Neural cell (in vitro differentiated cells): Measurements from ENCODE around the gene SMOC1. TPM values are rescaled to one million over a fixed set of nuclear protein-coding genes. Genes with fewer than 3 reads are reported as not detected.

ENCODE experiments used
- H2AFZ ChIP-seq: fragments of 200-600, 300-800 bp; sonication (generic), shearing (Covaris generic); 2 replicates; pipeline ENCODE4 v1.6.0; 2014; ENCODE audit warnings: low read depth, mild to moderate bottlenecking, antibody characterized with exemption, low read length, moderate library complexity
- H3F3A ChIP-seq: fragments of 200-600 bp; shearing (Covaris generic); 2 replicates; pipeline ENCODE4 v1.6.1; 2016; ENCODE audit warnings: mild to moderate bottlenecking, moderate library complexity, mixed read lengths, antibody characterized with exemption, low read length; ENCODE audit not compliant: insufficient read depth, poor library complexity, severe bottlenecking
- H3K27ac ChIP-seq: fragments of 200-600, 300-800 bp; sonication (generic), shearing (Covaris generic); 2 replicates; pipeline ENCODE4 v1.5.1; 2014; ENCODE audit warnings: mild to moderate bottlenecking, low read length, moderate library complexity
- H3K27me3 ChIP-seq: fragments of 300-800, 200-600 bp; sonication (generic), shearing (Covaris generic); 2 replicates; pipeline ENCODE4 v1.6.0; 2014; ENCODE audit warnings: mild to moderate bottlenecking, low read depth, low read length, moderate library complexity; ENCODE audit not compliant: insufficient read depth
- H3K36me3 ChIP-seq: fragments of 300-800, 200-600 bp; sonication (generic), shearing (Covaris generic); 2 replicates; pipeline ENCODE4 v1.5.1; 2014; ENCODE audit warnings: mild to moderate bottlenecking, antibody characterized with exemption, low read length, moderate library complexity; ENCODE audit not compliant: insufficient read depth
- H3K4me2 ChIP-seq: fragments of 300-800, 200-600 bp; sonication (generic), shearing (Covaris generic); 2 replicates; pipeline ENCODE4 v1.6.0; 2014; ENCODE audit warnings: mild to moderate bottlenecking, low read length
- H3K4me3 ChIP-seq: fragments of 300-800, 200-600 bp; sonication (generic), shearing (Covaris generic); 2 replicates; pipeline ENCODE4 v1.5.1; 2014; ENCODE audit warnings: mild to moderate bottlenecking, low read length, moderate library complexity
- H3K79me2 ChIP-seq: fragments of 200-600 bp; shearing (Covaris generic); replicated peaks from 2 replicates; pipeline ENCODE4 v1.6.0; 2014; ENCODE audit warnings: mild to moderate bottlenecking, low read length, moderate library complexity; ENCODE audit not compliant: insufficient read depth
- H3K9ac ChIP-seq: fragments of 300-800, 200-600 bp; sonication (generic), shearing (Covaris generic); 2 replicates; pipeline ENCODE4 v1.6.1; 2016; ENCODE audit warnings: mild to moderate bottlenecking, low read length, mixed read lengths
- H3K9me2 ChIP-seq: fragments of 200-600 bp; shearing (Covaris generic); 2 replicates; pipeline ENCODE4 v1.6.1; 2016; ENCODE audit warnings: mild to moderate bottlenecking, low read length, mixed read lengths; ENCODE audit not compliant: insufficient read depth
- H3K9me3 ChIP-seq: fragments of 200-600, 300-800 bp; sonication (generic), shearing (Covaris generic); 2 replicates; pipeline ENCODE4 v1.6.1; 2016; ENCODE audit warnings: mild to moderate bottlenecking, mixed run types, low read length, moderate library complexity, mixed read lengths
- H4K20me1 ChIP-seq: fragments of 200-600 bp; shearing (Covaris generic); 2 replicates; pipeline ENCODE4 v1.6.1; 2016; ENCODE audit warnings: mild to moderate bottlenecking, mixed run types; ENCODE audit not compliant: insufficient read depth
- EP300 ChIP-seq: fragments of 450-650 bp; conservative IDR thresholded peaks from 2 replicates; pipeline ENCODE4 v1.6.1; 2014; ENCODE audit warnings: antibody characterized with exemption, mild to moderate bottlenecking, moderate library complexity; ENCODE audit not compliant: poor library complexity, severe bottlenecking
- EZH2 ChIP-seq: fragments of 200-600, 300-800 bp; shearing (Covaris generic), sonication (generic); IDR thresholded peaks from 2 replicates; pipeline ENCODE4 v1.6.1; 2014; ENCODE audit warnings: antibody characterized with exemption, low read length, borderline replicate concordance, mild to moderate bottlenecking; ENCODE audit not compliant: insufficient read depth, poor library complexity, severe bottlenecking
- MXI1 ChIP-seq: fragments of 450-650 bp; conservative IDR thresholded peaks from 2 replicates; pipeline ENCODE4 v1.6.1; 2014; ENCODE audit warnings: antibody characterized with exemption, mild to moderate bottlenecking; ENCODE audit not compliant: poor library complexity, severe bottlenecking
- POLR2AphosphoS5 ChIP-seq: IDR thresholded peaks from 2 replicates; pipeline ENCODE4 v1.6.1; 2012
- RAD21 ChIP-seq: fragments of 450-650 bp; conservative IDR thresholded peaks from 2 replicates; pipeline ENCODE4 v1.6.1; 2014; ENCODE audit warnings: antibody characterized with exemption, mild to moderate bottlenecking, moderate library complexity
- SMC3 ChIP-seq: fragments of 450-650 bp; conservative IDR thresholded peaks from 2 replicates; pipeline ENCODE4 v1.6.1; 2014; ENCODE audit warnings: antibody characterized with exemption, mild to moderate bottlenecking, moderate library complexity; ENCODE audit not compliant: poor library complexity
- TAF1 ChIP-seq: IDR thresholded peaks from 2 replicates; pipeline ENCODE4 v1.6.1; 2012; ENCODE audit warnings: low read depth
- polyA plus RNA-seq: library from polyadenylated mRNA; depleted of rRNA; stranded (reverse); fragments of >200 nt; gene quantifications from 2 replicates; pipeline ENCODE4 v1.2.3, GENCODE V29; 2014
- TF ChIP-seq, protein P1 (sequence below): fragments of 450-650 bp; IDR thresholded peaks from 2 replicates; pipeline ENCODE4 v1.5.1; 2014; ENCODE audit warnings: antibody characterized with exemption, mild to moderate bottlenecking, moderate library complexity; ENCODE audit not compliant: poor library complexity, severe bottlenecking

The SMOC1 gene
- polyA plus RNA-seq, 1 donor from 2014 or later, result 8.7 TPM

DNA sequence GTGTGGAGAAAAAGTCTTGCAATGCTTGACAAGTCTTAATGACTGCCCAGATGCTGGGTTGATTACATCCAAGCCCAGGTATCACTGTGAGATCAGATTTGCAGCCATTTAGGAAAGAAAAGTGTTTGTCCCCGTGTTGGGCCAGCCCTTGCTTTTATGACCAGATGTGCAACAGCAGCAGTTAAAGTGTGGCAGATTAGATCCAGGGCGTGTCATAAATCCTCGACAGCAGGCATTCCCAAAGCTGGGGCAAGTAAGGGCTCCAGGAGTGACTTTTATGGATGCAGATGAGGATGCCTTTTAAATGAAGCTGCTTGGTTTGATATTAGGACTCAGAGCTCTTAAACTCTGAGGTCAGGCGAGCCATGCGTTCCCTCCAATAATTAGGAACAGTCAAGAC is 1.7 kb downstream of the SMOC1 start:
- Histone ChIP-seq H2AFZ (no peak overlapping the region), H3K27me3 (no peaks in the 10 kb centered on the region), H3K36me3 (no peaks in the 10 kb centered on the region), H3K9me3 (no peaks in the 10 kb centered on the region), H3K9ac (no peak overlapping the region), H3K4me2 (no peak overlapping the region), H3K27ac (no peak overlapping the region), H3K9me2 (no peaks in the 10 kb centered on the region), H3K79me2 (peaks cover 57% of the 10 kb centered on the region), H4K20me1 (no peaks in the 10 kb centered on the region), H3K4me3 (peak overlapping the region; percentile 76), H3F3A (peaks cover 6% of the 10 kb centered on the region)
- no peak for TF ChIP-seq EZH2

DNA sequence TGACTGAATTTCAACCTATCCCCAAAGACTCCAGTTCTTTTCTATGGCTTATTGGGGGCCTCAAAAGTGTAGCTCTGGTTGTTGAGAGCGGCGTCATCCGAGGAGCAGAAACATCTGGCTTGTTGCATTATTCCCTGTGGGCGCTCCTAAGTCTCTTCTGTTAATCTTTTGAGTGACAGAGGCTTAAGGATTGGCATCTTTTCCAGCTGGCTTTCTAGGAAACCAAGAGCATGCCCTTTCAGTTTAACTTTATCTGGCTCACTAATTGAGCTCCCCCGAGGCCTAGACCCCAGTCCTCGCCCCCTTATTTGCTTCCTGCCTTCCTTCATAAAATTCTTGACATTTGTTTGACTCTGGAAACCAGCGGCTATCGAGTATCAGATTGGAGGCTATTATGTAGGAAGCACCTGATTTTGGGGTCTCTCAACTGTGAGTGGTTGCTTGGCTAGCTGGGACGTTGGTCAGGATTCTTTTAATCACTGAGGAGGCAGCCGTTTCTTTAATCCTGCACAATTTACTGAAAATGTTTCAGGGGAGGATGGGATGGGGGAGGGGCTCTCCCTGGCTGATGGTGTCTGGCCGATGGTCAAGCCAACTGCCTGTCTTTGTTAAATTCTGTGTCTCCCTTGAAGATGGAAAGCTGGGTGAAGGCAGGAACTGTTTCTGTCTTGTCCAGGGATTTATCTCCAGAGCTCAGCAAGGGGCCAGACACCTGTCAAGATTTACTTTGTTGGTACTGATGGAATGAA is 3.1 kb downstream of the SMOC1 start:
- no peak overlapping the region for H2AFZ ChIP-seq
- H3K4me2 ChIP-seq, result no peak overlapping the region
- no peaks in the 10 kb centered on the region for H3K9me2 ChIP-seq
- H3F3A ChIP-seq, result peaks cover 6% of the 10 kb centered on the region
- no peaks in the 10 kb centered on the region for H4K20me1 ChIP-seq
- H3K27ac ChIP-seq, result no peak overlapping the region
- H3K9ac ChIP-seq, result no peak overlapping the region
- peaks cover 71% of the 10 kb centered on the region for H3K79me2 ChIP-seq
- no peaks in the 10 kb centered on the region for H3K27me3 ChIP-seq
- H3K4me3 ChIP-seq, result no peak overlapping the region
- no peak for TF ChIP-seq RAD21
- TF ChIP-seq EP300, result no peak
- no peak for TF ChIP-seq TAF1
- H3K36me3 ChIP-seq, result no peaks in the 10 kb centered on the region
- H3K9me3 ChIP-seq, result no peaks in the 10 kb centered on the region

DNA sequence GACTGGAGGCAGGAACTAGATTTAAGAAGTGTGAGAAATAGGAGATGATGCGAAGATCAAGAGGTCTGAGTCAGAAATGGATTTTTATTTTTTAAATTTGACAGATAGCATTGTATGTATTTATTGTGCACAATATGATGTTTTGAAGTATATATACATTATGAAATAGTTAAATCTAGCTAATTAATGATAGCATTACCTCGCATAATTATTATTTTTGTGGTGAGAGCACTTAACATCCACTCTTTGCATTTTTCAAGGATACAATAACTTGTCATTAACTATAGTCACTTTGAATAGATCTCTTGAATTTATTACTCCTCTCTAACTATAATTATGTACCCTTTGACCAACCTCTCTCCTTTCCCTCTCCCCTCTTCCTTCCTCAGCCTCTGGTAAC is 3.7 kb downstream of the SMOC1 start:
- Histone ChIP-seq H3K27ac (no peak overlapping the region), H3K79me2 (peaks cover 75% of the 10 kb centered on the region), H3K4me3 (no peak overlapping the region), H3K36me3 (no peaks in the 10 kb centered on the region), H3K4me2 (no peak overlapping the region), H4K20me1 (no peaks in the 10 kb centered on the region), H3K27me3 (no peaks in the 10 kb centered on the region), H3K9me2 (no peaks in the 10 kb centered on the region), H3K9me3 (no peaks in the 10 kb centered on the region), H3F3A (peaks cover 6% of the 10 kb centered on the region), H2AFZ (no peak overlapping the region), H3K9ac (no peak overlapping the region)
- TF ChIP-seq POLR2AphosphoS5 (no peak), TAF1 (no peak), RAD21 (no peak), MXI1 (no peak), EP300 (no peak), SMC3 (no peak)
- TF ChIP-seq, protein P1, sequence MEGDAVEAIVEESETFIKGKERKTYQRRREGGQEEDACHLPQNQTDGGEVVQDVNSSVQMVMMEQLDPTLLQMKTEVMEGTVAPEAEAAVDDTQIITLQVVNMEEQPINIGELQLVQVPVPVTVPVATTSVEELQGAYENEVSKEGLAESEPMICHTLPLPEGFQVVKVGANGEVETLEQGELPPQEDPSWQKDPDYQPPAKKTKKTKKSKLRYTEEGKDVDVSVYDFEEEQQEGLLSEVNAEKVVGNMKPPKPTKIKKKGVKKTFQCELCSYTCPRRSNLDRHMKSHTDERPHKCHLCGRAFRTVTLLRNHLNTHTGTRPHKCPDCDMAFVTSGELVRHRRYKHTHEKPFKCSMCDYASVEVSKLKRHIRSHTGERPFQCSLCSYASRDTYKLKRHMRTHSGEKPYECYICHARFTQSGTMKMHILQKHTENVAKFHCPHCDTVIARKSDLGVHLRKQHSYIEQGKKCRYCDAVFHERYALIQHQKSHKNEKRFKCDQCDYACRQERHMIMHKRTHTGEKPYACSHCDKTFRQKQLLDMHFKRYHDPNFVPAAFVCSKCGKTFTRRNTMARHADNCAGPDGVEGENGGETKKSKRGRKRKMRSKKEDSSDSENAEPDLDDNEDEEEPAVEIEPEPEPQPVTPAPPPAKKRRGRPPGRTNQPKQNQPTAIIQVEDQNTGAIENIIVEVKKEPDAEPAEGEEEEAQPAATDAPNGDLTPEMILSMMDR, result no peak
